Astrocyte (in vitro differentiated cells and primary cell): ENCODE data around the gene PPP2R5E. TPM values are rescaled to one million over a fixed set of nuclear protein-coding genes. Genes with fewer than 3 reads are reported as not detected.

Experiments used
- DNase-seq: peaks from one replicate; pipeline ENCODE4 v3.0.0-alpha.2; 2010; ENCODE audit warnings: low read depth
- FAIRE-seq: peaks from 2 replicates; lab custom pipeline; 2011; peaks lifted over from hg19 to GRCh38; lab: Jason Lieb, UNC
- H2AFZ ChIP-seq: 2 replicates; pipeline ENCODE4 v1.6.0; 2012; ENCODE audit warnings: low read depth, low read length, inconsistent platforms
- H3K27ac ChIP-seq: 2 replicates; pipeline ENCODE4 v1.5.1; 2011; ENCODE audit warnings: low read depth, low read length, inconsistent platforms
- H3K27me3 ChIP-seq: 2 replicates; pipeline ENCODE4 v1.6.0; 2011; ENCODE audit warnings: low read length, inconsistent platforms; ENCODE audit not compliant: insufficient read depth
- H3K36me3 ChIP-seq: 2 replicates; pipeline ENCODE4 v1.5.1; 2011; ENCODE audit warnings: low read length, inconsistent platforms; ENCODE audit not compliant: insufficient read depth
- H3K4me1 ChIP-seq: 2 replicates; pipeline ENCODE4 v1.5.1; 2011; ENCODE audit warnings: low read length, inconsistent platforms; ENCODE audit not compliant: insufficient read depth
- H3K4me2 ChIP-seq: 2 replicates; pipeline ENCODE4 v1.6.0; 2012; ENCODE audit warnings: low read length, inconsistent platforms
- H3K4me3 ChIP-seq: 2 replicates; pipeline ENCODE4 v1.5.1; 2011; ENCODE audit warnings: low read depth, mild to moderate bottlenecking, low read length, inconsistent platforms; ENCODE audit not compliant: insufficient read depth
- H3K79me2 ChIP-seq: 2 replicates; pipeline ENCODE4 v1.6.0; 2012; ENCODE audit warnings: mild to moderate bottlenecking, low read length, inconsistent platforms; ENCODE audit not compliant: insufficient read depth
- H3K9ac ChIP-seq: 2 replicates; pipeline ENCODE4 v1.6.0; 2012; ENCODE audit warnings: mild to moderate bottlenecking, low read length, inconsistent platforms
- H3K9me3 ChIP-seq: 2 replicates; pipeline ENCODE4 v1.5.1; 2012; ENCODE audit warnings: low read depth, mild to moderate bottlenecking, low read length, inconsistent platforms; ENCODE audit not compliant: insufficient read depth
- H4K20me1 ChIP-seq: 2 replicates; pipeline ENCODE4 v1.6.0; 2012; ENCODE audit warnings: low read length, inconsistent platforms; ENCODE audit not compliant: insufficient read depth
- H3K27ac Mint-ChIP-seq: one replicate; pipeline ENCODE4 v1.8.0; 2021; ENCODE audit warnings: mild to moderate bottlenecking, mixed read lengths; ENCODE audit not compliant: unreplicated experiment
- H3K27me3 Mint-ChIP-seq: one replicate; pipeline ENCODE4 v1.8.0; 2021; ENCODE audit warnings: low read depth, mixed read lengths; ENCODE audit not compliant: unreplicated experiment
- H3K36me3 Mint-ChIP-seq: one replicate; pipeline ENCODE4 v1.8.0; 2021; ENCODE audit warnings: low read depth, mixed read lengths; ENCODE audit not compliant: unreplicated experiment
- H3K4me1 Mint-ChIP-seq: one replicate; pipeline ENCODE4 v1.8.0; 2021; ENCODE audit warnings: low read depth, mixed read lengths; ENCODE audit not compliant: unreplicated experiment
- H3K4me3 Mint-ChIP-seq: one replicate; pipeline ENCODE4 v1.8.0; 2021; ENCODE audit warnings: mild to moderate bottlenecking, moderate library complexity, mixed read lengths; ENCODE audit not compliant: unreplicated experiment
- H3K9me3 Mint-ChIP-seq: one replicate; pipeline ENCODE4 v1.8.0; 2021; ENCODE audit warnings: mild to moderate bottlenecking, mixed read lengths; ENCODE audit not compliant: unreplicated experiment
- EZH2 ChIP-seq: IDR thresholded peaks from 2 replicates; pipeline ENCODE4 v1.6.1; 2012; ENCODE audit warnings: mild to moderate bottlenecking, low read length, inconsistent platforms; ENCODE audit not compliant: insufficient read depth
- total RNA-seq: library from RNA; stranded (reverse); gene quantifications from 2 replicates; pipeline ENCODE4 v1.2.1, GENCODE V29; 2021
- TF ChIP-seq, protein P1 (sequence below): IDR thresholded peaks from 2 replicates; pipeline ENCODE4 v1.5.1; 2011; ENCODE audit warnings: low read depth, mild to moderate bottlenecking, inconsistent platforms, low read length, moderate library complexity; ENCODE audit not compliant: insufficient read depth

Gene PPP2R5E
- total RNA-seq, 1 donor from 2014 or later: 69.3 TPM

DNA sequence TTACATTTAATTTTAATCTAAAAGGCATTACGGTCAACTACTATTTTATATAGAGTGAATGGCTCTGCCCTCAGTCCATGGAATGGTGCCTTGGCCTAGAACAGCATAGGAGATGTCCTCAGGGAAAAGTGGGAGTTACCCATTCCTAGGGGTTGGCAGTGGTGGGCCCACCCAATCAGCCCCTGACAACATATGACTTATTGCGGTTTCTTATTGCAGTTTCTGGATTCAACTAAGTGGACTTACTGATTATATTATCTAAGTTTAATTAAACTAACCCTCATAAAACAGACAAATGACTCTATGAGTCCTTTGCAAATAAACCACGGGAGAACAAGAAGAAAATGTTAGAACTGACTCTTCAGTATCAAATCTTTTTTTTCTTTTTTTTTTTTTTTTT lies 2.3 kb upstream of the PPP2R5E start:
- H3K36me3 ChIP-seq: no peaks in the 10 kb centered on the region
- H4K20me1 ChIP-seq: peaks cover 21% of the 10 kb centered on the region
- H2AFZ ChIP-seq: no peak overlapping the region
- no peak for TF ChIP-seq EZH2
- TF ChIP-seq, protein P1, sequence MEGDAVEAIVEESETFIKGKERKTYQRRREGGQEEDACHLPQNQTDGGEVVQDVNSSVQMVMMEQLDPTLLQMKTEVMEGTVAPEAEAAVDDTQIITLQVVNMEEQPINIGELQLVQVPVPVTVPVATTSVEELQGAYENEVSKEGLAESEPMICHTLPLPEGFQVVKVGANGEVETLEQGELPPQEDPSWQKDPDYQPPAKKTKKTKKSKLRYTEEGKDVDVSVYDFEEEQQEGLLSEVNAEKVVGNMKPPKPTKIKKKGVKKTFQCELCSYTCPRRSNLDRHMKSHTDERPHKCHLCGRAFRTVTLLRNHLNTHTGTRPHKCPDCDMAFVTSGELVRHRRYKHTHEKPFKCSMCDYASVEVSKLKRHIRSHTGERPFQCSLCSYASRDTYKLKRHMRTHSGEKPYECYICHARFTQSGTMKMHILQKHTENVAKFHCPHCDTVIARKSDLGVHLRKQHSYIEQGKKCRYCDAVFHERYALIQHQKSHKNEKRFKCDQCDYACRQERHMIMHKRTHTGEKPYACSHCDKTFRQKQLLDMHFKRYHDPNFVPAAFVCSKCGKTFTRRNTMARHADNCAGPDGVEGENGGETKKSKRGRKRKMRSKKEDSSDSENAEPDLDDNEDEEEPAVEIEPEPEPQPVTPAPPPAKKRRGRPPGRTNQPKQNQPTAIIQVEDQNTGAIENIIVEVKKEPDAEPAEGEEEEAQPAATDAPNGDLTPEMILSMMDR: no peak
- no peak overlapping the region for H3K4me3 ChIP-seq
- no peak overlapping the region for H3K27ac ChIP-seq
- Mint-ChIP-seq H3K4me3 (no peak overlapping the region), H3K36me3 (no peaks in the 10 kb centered on the region), H3K9me3 (no peaks in the 10 kb centered on the region), H3K27ac (no peak overlapping the region), H3K27me3 (no peaks in the 10 kb centered on the region), H3K4me1 (peaks cover 7% of the 10 kb centered on the region)
- no peak overlapping the region for H3K4me2 ChIP-seq
- H3K27me3 ChIP-seq: no peaks in the 10 kb centered on the region
- FAIRE-seq: no peak
- no peak for DNase-seq
- no peaks in the 10 kb centered on the region for H3K9me3 ChIP-seq
- peaks cover 4% of the 10 kb centered on the region for H3K4me1 ChIP-seq
- no peak overlapping the region for H3K9ac ChIP-seq
- peaks cover 25% of the 10 kb centered on the region for H3K79me2 ChIP-seq

DNA sequence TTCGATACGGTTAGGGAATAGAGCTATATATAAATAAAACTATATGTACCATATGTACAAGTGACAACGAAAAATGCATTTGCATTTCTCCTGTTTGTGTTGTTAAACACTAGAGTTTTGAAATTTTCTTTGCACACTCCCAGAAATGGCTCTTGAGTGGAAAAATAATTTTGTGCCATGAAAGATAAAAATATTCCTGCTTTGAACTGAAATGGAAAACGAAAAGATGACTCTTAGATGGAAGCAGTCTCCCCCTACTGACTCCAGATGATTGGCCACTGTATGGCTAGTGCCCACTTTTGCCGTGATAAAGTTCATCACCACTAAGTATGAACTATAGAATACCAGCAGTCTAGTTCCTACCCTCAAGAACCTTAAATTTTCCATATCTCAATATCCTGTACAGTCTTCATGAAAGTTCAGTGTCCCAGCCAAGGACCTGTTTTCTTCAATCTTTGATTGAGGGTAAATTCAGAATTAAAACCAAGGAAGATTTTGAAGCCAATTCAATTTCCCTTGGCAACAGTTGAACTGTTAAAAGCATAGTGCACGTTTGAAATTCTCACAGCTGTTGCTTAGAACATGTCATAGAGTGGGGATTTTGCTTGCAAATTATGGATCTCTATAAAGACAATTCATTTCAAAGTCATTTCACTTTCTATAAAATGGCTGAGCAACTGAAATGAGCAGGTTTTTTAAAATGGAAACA lies 1.6 kb upstream of the PPP2R5E start:
- peak overlapping the region; percentile 91 for H3K4me3 Mint-ChIP-seq
- Histone ChIP-seq H3K27me3 (no peaks in the 10 kb centered on the region), H3K27ac (no peak overlapping the region), H3K79me2 (peaks cover 30% of the 10 kb centered on the region), H2AFZ (no peak overlapping the region), H3K4me1 (peaks cover 4% of the 10 kb centered on the region), H3K9ac (peak overlapping the region; percentile 95), H4K20me1 (peaks cover 24% of the 10 kb centered on the region), H3K9me3 (no peaks in the 10 kb centered on the region), H3K4me2 (peak overlapping the region; percentile 98), H3K4me3 (peak overlapping the region; percentile 97), H3K36me3 (no peaks in the 10 kb centered on the region)
- no peaks in the 10 kb centered on the region for H3K27me3 Mint-ChIP-seq
- H3K36me3 Mint-ChIP-seq: no peaks in the 10 kb centered on the region
- no peak for FAIRE-seq
- no peak overlapping the region for H3K27ac Mint-ChIP-seq
- peaks cover 7% of the 10 kb centered on the region for H3K4me1 Mint-ChIP-seq
- TF ChIP-seq EZH2: no peak
- TF ChIP-seq, protein P1: peak; percentile 20
- no peak for DNase-seq
- H3K9me3 Mint-ChIP-seq: no peaks in the 10 kb centered on the region

DNA sequence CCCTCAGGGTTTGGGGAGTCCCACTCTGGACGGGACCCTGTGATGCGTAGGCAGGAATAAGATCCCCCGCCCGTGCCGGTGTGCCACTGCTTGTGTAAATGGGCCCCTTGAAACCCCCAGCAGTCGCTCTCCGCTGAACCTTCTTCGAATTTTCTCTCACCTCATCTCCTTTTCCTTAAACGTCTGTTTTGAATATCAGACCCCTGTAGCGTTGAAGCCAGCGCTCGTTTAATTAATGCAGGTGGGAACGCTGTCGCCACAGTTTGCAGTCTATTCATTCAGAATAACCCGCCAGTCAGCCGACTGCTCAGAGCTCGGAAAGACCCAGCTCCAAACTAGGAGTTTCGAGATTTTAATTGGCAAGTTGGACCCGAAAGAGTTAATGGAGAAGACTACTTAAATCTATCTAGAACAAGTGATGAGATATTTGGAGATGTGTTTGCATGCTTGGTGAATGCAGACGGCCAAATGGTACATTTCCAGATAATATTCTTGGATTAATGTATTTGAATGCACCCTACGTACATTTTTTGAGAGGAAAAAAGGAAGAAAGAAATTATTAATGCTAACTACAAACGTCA lies 739 bp upstream of the PPP2R5E start:
- Histone ChIP-seq H3K4me1 (peaks cover 4% of the 10 kb centered on the region), H3K27ac (peak overlapping the region; percentile 78), H3K4me3 (peak overlapping the region; percentile 97), H3K4me2 (peak overlapping the region; percentile 98), H3K36me3 (peaks cover 8% of the 10 kb centered on the region), H3K79me2 (peaks cover 38% of the 10 kb centered on the region), H2AFZ (peak overlapping the region; percentile 86), H3K9me3 (no peaks in the 10 kb centered on the region), H3K9ac (peak overlapping the region; percentile 95), H4K20me1 (peaks cover 29% of the 10 kb centered on the region), H3K27me3 (no peaks in the 10 kb centered on the region)
- Mint-ChIP-seq H3K4me1 (peaks cover 7% of the 10 kb centered on the region), H3K4me3 (peak overlapping the region; percentile 91), H3K27me3 (no peaks in the 10 kb centered on the region), H3K36me3 (peaks cover 4% of the 10 kb centered on the region), H3K9me3 (no peaks in the 10 kb centered on the region), H3K27ac (peak overlapping the region; percentile 87)
- FAIRE-seq: no peak
- no peak for DNase-seq
- TF ChIP-seq, protein P1: no peak
- no peak for TF ChIP-seq EZH2
